Spleen (tissue), 11 donors: ENCODE measurements around the gene IGFALS. TPM values are rescaled to one million over a fixed set of nuclear protein-coding genes. Genes with fewer than 3 reads are reported as not detected.
A peak's percentile ranks its signal among the peaks of the same experiment; 100 is the strongest.
"Not testable (repeated sequence)": the region's sequence is repeated elsewhere in the genome, so short reads cannot be mapped to it uniquely, and the experiment has no call there.

Source experiments
- DNase-seq: peaks from one replicate; pipeline ENCODE4 v3.0.0-alpha.2; 2020
- H3K27ac ChIP-seq, 8 donors: fragments of 200-600 bp; sonication (generic) in 7 of 8; 1 replicate in 4 of 8; 2 replicates in 4 of 8; pipeline versions ENCODE4 v1.5.0 to v1.8.0; 2016 to 2021; ENCODE audit warnings: inconsistent platforms in 4 of 8, mild to moderate bottlenecking in 4 of 8, moderate library complexity in 1 of 8
- H3K27me3 ChIP-seq, 7 donors: fragments of 200-600 bp; sonication (generic) in 6 of 7; replicated peaks in 1 of 7; 1 replicate in 4 of 7; 2 replicates in 3 of 7; pipeline versions ENCODE4 v1.5.0 to v1.8.0; 2016 to 2021; ENCODE audit warnings: inconsistent platforms in 3 of 7, mild to moderate bottlenecking in 1 of 7
- H3K36me3 ChIP-seq, 6 donors: fragments of 200-600 bp; sonication (generic) in 5 of 6; 1 replicate in 4 of 6; 2 replicates in 2 of 6; pipeline versions ENCODE4 v1.5.0 to v1.8.0; 2016 to 2021; ENCODE audit warnings: inconsistent platforms in 2 of 6
- H3K4me1 ChIP-seq, 6 donors: fragments of 200-600 bp; sonication (generic) in 5 of 6; 1 replicate in 3 of 6; 2 replicates in 3 of 6; pipeline versions ENCODE4 v1.5.0 to v1.8.0; 2016 to 2021; ENCODE audit warnings: inconsistent platforms in 3 of 6
- H3K4me3 ChIP-seq, 8 donors: fragments of 200-600 bp; sonication (generic) in 7 of 8; 1 replicate in 4 of 8; 2 replicates in 4 of 8; pipeline versions ENCODE4 v1.5.0 to v1.8.0; 2016 to 2021; ENCODE audit warnings: inconsistent platforms in 4 of 8, mild to moderate bottlenecking in 4 of 8, moderate library complexity in 2 of 8
- H3K9me3 ChIP-seq, 8 donors: fragments of 200-600 bp; sonication (generic) in 7 of 8; 1 replicate in 4 of 8; 2 replicates in 4 of 8; pipeline versions ENCODE4 v1.5.0 to v1.8.0; 2016 to 2021; ENCODE audit warnings: inconsistent platforms in 4 of 8
- POLR2A ChIP-seq, 3 donors: fragments of 450-650 bp; IDR thresholded peaks; one replicate each; pipeline ENCODE4 v1.5.1; 2017; ENCODE audit warnings: antibody characterized with exemption in 3 of 3, mild to moderate bottlenecking in 1 of 3
- POLR2AphosphoS5 ChIP-seq, 3 donors: sonication (generic); formaldehyde crosslinking; IDR thresholded peaks; one replicate each; pipeline ENCODE4 v1.5.1; 2017; ENCODE audit warnings: antibody characterized with exemption in 3 of 3
- WGBS, 5 donors: extraction: QIAGEN DNeasy Blood & Tissue Kit in 3 of 5; methylation state at CpG; one replicate each; pipeline versions ENCODE4 v1.1.5 to v1.1.7; 2013 to 2018; 5-methylcytosine and 5-hydroxymethylcytosine counted together
- intact Hi-C: fragments of 100-400 bp; cut with DNase I; formaldehyde crosslinking; loops from one replicate; pipeline ENCODE4 v1.15.0; 2023; ENCODE audit warnings: low total_unique reads
- polyA plus RNA-seq, 3 donors: library from polyadenylated mRNA; stranded (reverse); fragments of 200-250 nt; gene quantifications; one replicate each; pipeline ENCODE4 v1.2.1, GENCODE V29; 2013
- total RNA-seq, 7 donors: library from RNA; depleted of rRNA in 3 of 7; stranded (reverse); fragments of >200 nt in 3 of 7; fragmentation: NEBNext Ultra II Directional in 4 of 7; extraction: Animal tissue kit (Norgen Biotek cat#: 25700) in 4 of 7; gene quantifications; one replicate each; pipeline versions ENCODE4 v1.1.0 to v1.2.1, GENCODE V29; 2016 to 2021
- TF ChIP-seq, protein P1 (sequence below), 11 experiments: fragments of 200-600 bp in 7 of 11; fragments of 450-650 bp in 4 of 11; sonication (generic) in 4 of 11; IDR thresholded peaks in 8 of 11; conservative IDR thresholded peaks in 3 of 11; 1 replicate in 7 of 11; 2 replicates in 4 of 11; pipeline versions ENCODE4 v1.4.0 to v1.8.0; 2016 to 2021; ENCODE audit warnings: antibody characterized with exemption in 11 of 11, inconsistent platforms in 4 of 11, mild to moderate bottlenecking in 1 of 11
- donor health status: healthy with polysubstance abuse.
- donor health status: DM: no; HTN: no; CAD: no; lungs with moderate emphysema.
- donor health status: DM: no; HTN: no; CAD: no.
- donor health status: Bipolar disorder and iron deficiency.
- donor health status: healthy.
- donor health status: DM: no; HTN: no; CAD: no.
- donor health status: DM: yes; HTN: yes; CAD: no.

The IGFALS gene
- total and polyA plus RNA-seq, 10 donors: 0.14 to 0.63 (median 0.29) TPM; not detected in 2

DNA sequence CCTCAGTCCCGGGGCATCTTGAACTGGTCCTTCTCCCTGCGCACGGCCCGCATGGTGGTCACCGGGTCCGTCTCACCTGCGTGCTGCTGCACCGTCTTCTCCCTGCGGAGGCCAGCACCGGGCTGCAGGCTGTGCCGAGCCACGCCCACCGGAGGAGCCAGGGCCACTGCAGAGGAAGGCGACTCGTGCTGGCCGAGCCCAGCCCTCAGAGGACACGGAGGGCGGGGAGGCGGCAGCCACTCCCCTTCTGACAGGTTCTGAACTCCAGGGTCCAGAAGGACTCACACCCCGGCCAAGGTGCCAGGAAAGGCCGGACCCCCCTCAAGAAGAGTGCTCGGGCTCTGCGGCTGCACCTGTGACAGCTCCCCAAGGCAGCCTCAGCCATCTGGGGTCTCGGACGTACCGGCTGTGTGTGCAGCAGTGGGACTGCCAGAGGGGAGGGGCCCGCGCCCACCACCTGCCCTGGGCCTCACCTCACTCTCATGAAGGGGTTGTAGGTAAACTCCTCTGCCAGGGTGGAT, 15.8 kb upstream of the IGFALS start:
- WGBS, 5 donors: 80 to 85% (median 80%) methylated on average over 27 to 28 of the region's 28 CpGs
- no peaks in the 10 kb centered on the region for H3K27me3 ChIP-seq
- peaks cover 5 to 98% (median 49%) of the 10 kb centered on the region in 6 donors for H3K36me3 ChIP-seq
- peaks cover 0 to 6% (median 0%) of the 10 kb centered on the region in 8 donors for H3K9me3 ChIP-seq
- H3K4me3 ChIP-seq: no peak overlapping the region
- H3K4me1 ChIP-seq: peaks cover 0 to 8% (median 0%) of the 10 kb centered on the region in 6 donors
- no peak for DNase-seq
- TF ChIP-seq, protein P1, sequence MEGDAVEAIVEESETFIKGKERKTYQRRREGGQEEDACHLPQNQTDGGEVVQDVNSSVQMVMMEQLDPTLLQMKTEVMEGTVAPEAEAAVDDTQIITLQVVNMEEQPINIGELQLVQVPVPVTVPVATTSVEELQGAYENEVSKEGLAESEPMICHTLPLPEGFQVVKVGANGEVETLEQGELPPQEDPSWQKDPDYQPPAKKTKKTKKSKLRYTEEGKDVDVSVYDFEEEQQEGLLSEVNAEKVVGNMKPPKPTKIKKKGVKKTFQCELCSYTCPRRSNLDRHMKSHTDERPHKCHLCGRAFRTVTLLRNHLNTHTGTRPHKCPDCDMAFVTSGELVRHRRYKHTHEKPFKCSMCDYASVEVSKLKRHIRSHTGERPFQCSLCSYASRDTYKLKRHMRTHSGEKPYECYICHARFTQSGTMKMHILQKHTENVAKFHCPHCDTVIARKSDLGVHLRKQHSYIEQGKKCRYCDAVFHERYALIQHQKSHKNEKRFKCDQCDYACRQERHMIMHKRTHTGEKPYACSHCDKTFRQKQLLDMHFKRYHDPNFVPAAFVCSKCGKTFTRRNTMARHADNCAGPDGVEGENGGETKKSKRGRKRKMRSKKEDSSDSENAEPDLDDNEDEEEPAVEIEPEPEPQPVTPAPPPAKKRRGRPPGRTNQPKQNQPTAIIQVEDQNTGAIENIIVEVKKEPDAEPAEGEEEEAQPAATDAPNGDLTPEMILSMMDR (IDR thresholded peaks at IDR 0.05 in 8 of 11, conservative IDR thresholded peaks at IDR 0.05 in 3 of 11): no peak
- TF ChIP-seq POLR2A (IDR thresholded peaks at IDR 0.05) (no peak), POLR2AphosphoS5 (IDR thresholded peaks at IDR 0.05) (peak in 1 of 3 donors; percentile 53)
- intact Hi-C loops: no loop called here
- no peak overlapping the region for H3K27ac ChIP-seq

- DNase-seq: no peak
- Histone ChIP-seq H3K4me3 (no peak overlapping the region), H3K9me3 (peaks cover 0 to 6% (median 0%) of the 10 kb centered on the region in 8 donors), H3K36me3 (peaks cover 5 to 92% (median 45%) of the 10 kb centered on the region in 6 donors), H3K27me3 (no peaks in the 10 kb centered on the region), H3K4me1 (peaks cover 0 to 8% (median 0%) of the 10 kb centered on the region in 6 donors), H3K27ac (no peak overlapping the region)
- TF ChIP-seq, protein P1 (IDR thresholded peaks at IDR 0.05 in 8 of 11, conservative IDR thresholded peaks at IDR 0.05 in 3 of 11): no peak
- TF ChIP-seq POLR2AphosphoS5 (IDR thresholded peaks at IDR 0.05): no peak
- TF ChIP-seq POLR2A (IDR thresholded peaks at IDR 0.05): no peak
- intact Hi-C loops: no loop called here
- 76 to 89% (median 80%) methylated on average over 15 to 18 of the region's 18 CpGs for WGBS, 5 donors
These were observed 15.2 kb upstream of the IGFALS start for GRCh38 chr16:1808691-1809090.

- intact Hi-C loops: no loop called here
- no peak for DNase-seq
- TF ChIP-seq POLR2AphosphoS5 (IDR thresholded peaks at IDR 0.05): no peak
- TF ChIP-seq, protein P1 (IDR thresholded peaks at IDR 0.05 in 8 of 11, conservative IDR thresholded peaks at IDR 0.05 in 3 of 11): no peak
- no peak for TF ChIP-seq POLR2A (IDR thresholded peaks at IDR 0.05)
- H3K9me3 ChIP-seq: peaks cover 0 to 6% (median 0%) of the 10 kb centered on the region in 8 donors
- H3K4me1 ChIP-seq: peaks cover 0 to 3% (median 0%) of the 10 kb centered on the region in 6 donors
- WGBS, 5 donors: 83 to 92% (median 88%) methylated on average over 10 of the region's 10 CpGs
- no peaks in the 10 kb centered on the region for H3K27me3 ChIP-seq
- no peak overlapping the region for H3K27ac ChIP-seq
- no peak overlapping the region for H3K4me3 ChIP-seq
- peaks cover 5 to 81% (median 43%) of the 10 kb centered on the region in 6 donors for H3K36me3 ChIP-seq
These were observed 14.1 kb upstream of the IGFALS start for GRCh38 chr16:1807626-1808025.

DNA sequence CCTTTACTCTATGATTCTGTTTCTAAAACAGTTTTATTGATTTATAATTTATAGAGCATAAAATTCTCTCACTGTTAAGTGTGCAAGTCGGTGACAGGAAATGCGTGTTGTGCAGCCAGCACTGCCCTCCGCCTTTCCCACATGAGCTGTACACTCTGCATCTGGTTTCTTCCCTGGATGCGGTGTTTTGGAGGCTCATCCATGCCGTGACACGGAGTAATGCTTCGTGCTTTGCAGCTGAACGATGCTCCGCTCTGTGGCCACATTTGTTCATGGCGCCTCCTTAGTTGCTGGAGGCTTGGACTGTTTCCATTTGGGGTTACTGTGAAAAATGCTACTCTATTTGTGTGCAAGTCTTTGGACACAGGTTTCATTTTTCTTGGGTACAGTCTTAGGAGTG, 7.2 kb upstream of the IGFALS start:
- Histone ChIP-seq H3K4me3 (no peak overlapping the region), H3K36me3 (peaks cover 0 to 14% (median 2%) of the 10 kb centered on the region in 6 donors), H3K9me3 (peaks cover 0 to 34% (median 28%) of the 10 kb centered on the region in 8 donors), H3K27me3 (no peaks in the 10 kb centered on the region), H3K4me1 (no peaks in the 10 kb centered on the region), H3K27ac (no peak overlapping the region)
- WGBS, 5 donors: 84 to 89% (median 87%) methylated on average over 10 of the region's 10 CpGs
- intact Hi-C loops: no loop called here
- TF ChIP-seq POLR2A (IDR thresholded peaks at IDR 0.05): no peak
- TF ChIP-seq, protein P1 (IDR thresholded peaks at IDR 0.05 in 8 of 11, conservative IDR thresholded peaks at IDR 0.05 in 3 of 11): no peak
- TF ChIP-seq POLR2AphosphoS5 (IDR thresholded peaks at IDR 0.05): no peak
- no peak for DNase-seq

DNA sequence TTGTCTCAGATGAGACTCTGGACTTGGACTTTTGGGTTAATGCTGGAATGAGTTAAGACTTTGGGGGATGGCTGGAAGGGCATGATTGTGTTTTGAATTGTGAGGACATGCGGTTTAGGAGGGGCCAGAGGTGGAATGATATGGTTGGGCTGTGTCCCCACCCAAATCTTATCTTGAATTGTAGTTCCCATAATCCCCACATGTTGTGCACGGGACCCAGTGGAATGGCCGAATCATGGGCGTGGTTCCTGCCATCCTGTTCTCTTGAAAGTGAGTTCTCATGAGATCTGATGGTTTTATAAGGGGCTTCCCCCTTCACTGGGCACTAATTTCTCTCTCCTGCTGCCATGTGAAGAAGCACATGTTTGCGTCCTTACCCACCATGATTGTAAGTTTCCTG, 5.8 kb upstream of the IGFALS start:
- WGBS, 5 donors: 61 to 89% (median 83%) methylated on average over 4 to 5 of the region's 5 CpGs
- intact Hi-C loops, DNase-seq, H3K36me3 ChIP-seq, H3K27ac ChIP-seq, H3K4me1 ChIP-seq, H3K4me3 ChIP-seq, H3K27me3 ChIP-seq: not testable (repeated sequence)
- H3K9me3 ChIP-seq: peaks cover 0 to 34% (median 28%) of the 10 kb centered on the region in 8 donors
